K562 (cell line): ENCODE measurements around the gene ARHGAP28.

Experiments
- CBX2 ChIP-seq: fragments of 200-600 bp; sonication (generic); IDR thresholded peaks from one replicate; pipeline ENCODE4 v1.6.1; 2012; ENCODE audit warnings: mild to moderate bottlenecking, low read length, inconsistent platforms; ENCODE audit not compliant: insufficient read depth, poor library complexity, severe bottlenecking
- CTCF ChIP-seq, 3 experiments: IDR thresholded peaks in 2 of 3; conservative IDR thresholded peaks in 1 of 3; 2 replicates each; pipeline ENCODE4 v1.5.1; 2011 to 2012; ENCODE audit warnings: low read length in 3 of 3, mild to moderate bottlenecking in 3 of 3, control low read depth in 2 of 3, improper control_type of control experiment in 1 of 3, inconsistent platforms in 1 of 3, low read depth in 1 of 3, mixed read lengths in 1 of 3, moderate library complexity in 1 of 3; ENCODE audit not compliant: insufficient read depth in 2 of 3
- EP300 ChIP-seq: IDR thresholded peaks from 2 replicates; pipeline ENCODE4 v1.6.1; 2012; ENCODE audit warnings: low read length, improper control_type of control experiment
- GATAD2A ChIP-seq: fragments of 450-650 bp; IDR thresholded peaks from 2 replicates; pipeline ENCODE4 v1.6.1; 2017
- KAT7 ChIP-seq: sonication (generic); formaldehyde crosslinking; IDR thresholded peaks from 2 replicates; pipeline ENCODE4 v1.8.0; 2022; ENCODE audit warnings: missing genetic modification reagents, mild to moderate bottlenecking, borderline replicate concordance
- PHF8 ChIP-seq: fragments of 200-600 bp; sonication (generic); IDR thresholded peaks from 2 replicates; pipeline ENCODE4 v1.6.1; 2012; ENCODE audit warnings: mixed run types, mild to moderate bottlenecking, inconsistent platforms, low read length, moderate library complexity, borderline replicate concordance
- POLR2A ChIP-seq: fragments of 450-650 bp; conservative IDR thresholded peaks from 2 replicates; pipeline ENCODE4 v1.6.1; 2016
- POLR2AphosphoS5 ChIP-seq: IDR thresholded peaks from 2 replicates; pipeline ENCODE4 v1.6.1; 2011; ENCODE audit warnings: mild to moderate bottlenecking, low read depth, low read length, moderate library complexity; ENCODE audit not compliant: control insufficient read depth, insufficient read depth
- ZNF165 ChIP-seq: fragments of 250-450 bp; sonication (Bioruptor Pico); IDR thresholded peaks from 2 replicates; pipeline ENCODE4 v1.4.0; 2020; ENCODE audit warnings: borderline replicate concordance

DNA sequence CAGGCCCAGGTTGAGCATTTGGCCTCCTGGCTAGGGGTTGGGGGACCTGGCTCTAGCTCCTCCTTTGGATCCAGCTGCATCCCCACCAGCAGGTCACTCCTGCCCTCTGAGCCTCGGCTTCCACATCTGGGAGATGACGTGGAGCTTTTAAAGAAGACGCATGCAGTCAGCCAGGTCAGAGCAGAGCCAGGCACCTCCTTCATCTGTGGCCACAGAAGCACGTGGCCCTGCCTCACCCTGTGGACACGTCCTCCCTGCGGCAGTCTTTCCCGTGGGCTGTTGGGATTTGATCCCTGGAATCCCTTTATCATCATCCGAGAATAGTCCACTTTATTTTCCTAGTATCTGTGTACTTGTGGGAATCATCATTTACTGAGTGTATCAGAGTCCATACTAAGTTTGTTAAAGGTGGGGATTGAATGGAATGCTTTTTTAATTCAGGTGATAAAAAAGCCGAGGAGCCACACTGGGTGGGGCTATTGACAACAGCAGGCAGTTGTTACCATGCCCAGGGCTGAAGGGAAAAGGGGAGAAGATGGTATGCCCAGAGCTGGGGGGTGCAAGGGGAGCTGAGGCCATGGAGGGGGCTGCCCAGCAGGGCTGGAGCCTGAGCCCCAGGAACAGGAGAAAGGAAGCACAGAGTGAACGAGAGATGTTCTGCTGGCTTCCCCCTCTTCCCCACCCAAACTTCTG, 218.0 kb downstream of the ARHGAP28 start:
- TF ChIP-seq EP300 (no peak), POLR2AphosphoS5 (no peak), CTCF (IDR thresholded peaks at IDR 0.05 in 2 of 3, conservative IDR thresholded peaks at IDR 0.05 in 1 of 3; ENCODE audit: insufficient read depth in 2 of 3, low read depth in 1 of 3, low read length in 3 of 3) (no peak), GATAD2A (no peak), KAT7 (CRISPR knock-in tag) (no peak), PHF8 (no peak), POLR2A (no peak), CBX2 (no peak), ZNF165 (no peak)
